ENCODE results near the gene ZDHHC20. TPM values are rescaled to one million over a fixed set of nuclear protein-coding genes. Genes with fewer than 3 reads are reported as not detected.
"Not testable (repeated sequence)": the region's sequence is repeated elsewhere in the genome, so short reads cannot be mapped to it uniquely, and the experiment has no call there.

The ZDHHC20 gene
- total RNA-seq, 3 donors from 2014 or later = 55.2 to 77.4 (median 74.4) TPM

DNA sequence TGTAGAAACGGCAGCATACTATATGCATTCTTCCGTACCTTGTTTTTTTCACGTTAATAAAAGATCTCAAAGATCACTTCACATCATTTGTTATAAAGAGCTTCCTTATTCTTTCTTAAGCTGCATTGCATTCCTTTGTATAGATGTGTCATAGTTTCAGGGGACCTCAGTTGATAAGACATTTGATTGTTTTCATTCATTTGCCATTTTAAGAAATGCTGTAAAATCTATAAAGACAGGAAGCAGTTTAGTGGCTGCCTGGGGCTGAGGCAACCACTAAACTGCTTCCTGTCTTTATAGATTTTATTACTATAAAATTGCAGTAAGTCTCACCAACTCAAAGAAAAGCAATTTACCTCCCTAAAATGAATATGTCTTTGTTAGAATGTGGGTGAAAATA is 59.4 kb downstream of the ZDHHC20 start:
- no peaks in the 10 kb centered on the region for H3K9me3 ChIP-seq
- TF ChIP-seq, protein P1, sequence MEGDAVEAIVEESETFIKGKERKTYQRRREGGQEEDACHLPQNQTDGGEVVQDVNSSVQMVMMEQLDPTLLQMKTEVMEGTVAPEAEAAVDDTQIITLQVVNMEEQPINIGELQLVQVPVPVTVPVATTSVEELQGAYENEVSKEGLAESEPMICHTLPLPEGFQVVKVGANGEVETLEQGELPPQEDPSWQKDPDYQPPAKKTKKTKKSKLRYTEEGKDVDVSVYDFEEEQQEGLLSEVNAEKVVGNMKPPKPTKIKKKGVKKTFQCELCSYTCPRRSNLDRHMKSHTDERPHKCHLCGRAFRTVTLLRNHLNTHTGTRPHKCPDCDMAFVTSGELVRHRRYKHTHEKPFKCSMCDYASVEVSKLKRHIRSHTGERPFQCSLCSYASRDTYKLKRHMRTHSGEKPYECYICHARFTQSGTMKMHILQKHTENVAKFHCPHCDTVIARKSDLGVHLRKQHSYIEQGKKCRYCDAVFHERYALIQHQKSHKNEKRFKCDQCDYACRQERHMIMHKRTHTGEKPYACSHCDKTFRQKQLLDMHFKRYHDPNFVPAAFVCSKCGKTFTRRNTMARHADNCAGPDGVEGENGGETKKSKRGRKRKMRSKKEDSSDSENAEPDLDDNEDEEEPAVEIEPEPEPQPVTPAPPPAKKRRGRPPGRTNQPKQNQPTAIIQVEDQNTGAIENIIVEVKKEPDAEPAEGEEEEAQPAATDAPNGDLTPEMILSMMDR (IDR thresholded peaks at IDR 0.05) = no peak
- no peak overlapping the region for H3K4me3 ChIP-seq
- H3K36me3 ChIP-seq (ENCODE audit: low read depth) = no peaks in the 10 kb centered on the region
- no peaks in the 10 kb centered on the region for H3K4me1 ChIP-seq (ENCODE audit: low read depth)
- intact Hi-C loops (cut with DNase I, micrococcal nuclease) = no loop called here
- ATAC-seq (no peak), DNase-seq (no peak)

DNA sequence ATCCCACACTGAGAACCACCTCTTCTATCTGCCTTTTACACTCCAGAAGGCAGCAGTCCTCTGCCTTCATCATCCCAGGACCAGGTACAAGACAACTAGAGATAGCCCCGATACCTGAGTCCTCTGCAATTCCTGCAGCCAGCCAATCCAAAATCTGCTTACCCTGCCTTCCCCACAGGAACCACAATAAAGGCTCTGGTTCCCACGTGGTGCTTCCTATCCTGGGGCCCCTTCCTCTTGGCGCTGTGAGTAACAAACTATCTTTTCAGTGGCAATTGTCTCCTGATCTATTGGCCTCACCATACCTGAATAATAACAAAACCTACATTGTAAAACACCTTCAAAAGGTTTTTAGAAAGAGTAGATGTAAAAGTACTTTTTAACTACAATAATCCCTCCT is 63.1 kb downstream of the ZDHHC20 start:
- no peaks in the 10 kb centered on the region for H3K36me3 ChIP-seq (ENCODE audit: low read depth)
- no peak for DNase-seq
- ATAC-seq = no peak
- H3K4me1 ChIP-seq (ENCODE audit: low read depth) = no peaks in the 10 kb centered on the region
- H3K4me3 ChIP-seq = no peak overlapping the region
- H3K9me3 ChIP-seq = no peaks in the 10 kb centered on the region
- TF ChIP-seq, protein P1 (IDR thresholded peaks at IDR 0.05) = no peak
- intact Hi-C loops (cut with DNase I, micrococcal nuclease) = no loop called here

DNA sequence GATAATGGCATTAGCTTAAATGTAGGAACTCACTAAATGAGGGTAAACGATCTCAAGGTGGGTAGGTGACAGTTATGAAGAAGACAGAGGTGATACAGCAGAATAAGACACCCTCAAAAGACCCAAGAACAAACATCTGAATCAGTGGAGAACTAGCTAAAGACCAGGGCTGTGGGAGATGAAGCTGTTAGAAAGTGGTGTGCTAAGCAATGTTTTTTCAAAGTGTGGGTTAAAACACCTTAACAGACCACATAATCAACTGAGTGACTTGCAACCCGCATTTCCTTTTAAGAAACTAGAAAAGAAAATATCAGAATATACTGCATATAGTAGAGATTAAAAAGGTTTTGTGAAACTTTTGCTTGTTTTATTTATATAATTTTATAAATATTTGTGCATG is 70.0 kb downstream of the ZDHHC20 start:
- ATAC-seq (no peak), DNase-seq (no peak)
- intact Hi-C loops (cut with DNase I, micrococcal nuclease) = no loop called here
- TF ChIP-seq, protein P1 (IDR thresholded peaks at IDR 0.05) = no peak
- no peaks in the 10 kb centered on the region for H3K9me3 ChIP-seq
- H3K4me3 ChIP-seq = no peak overlapping the region
- H3K36me3 ChIP-seq (ENCODE audit: low read depth) = no peaks in the 10 kb centered on the region
- no peaks in the 10 kb centered on the region for H3K4me1 ChIP-seq (ENCODE audit: low read depth)

DNA sequence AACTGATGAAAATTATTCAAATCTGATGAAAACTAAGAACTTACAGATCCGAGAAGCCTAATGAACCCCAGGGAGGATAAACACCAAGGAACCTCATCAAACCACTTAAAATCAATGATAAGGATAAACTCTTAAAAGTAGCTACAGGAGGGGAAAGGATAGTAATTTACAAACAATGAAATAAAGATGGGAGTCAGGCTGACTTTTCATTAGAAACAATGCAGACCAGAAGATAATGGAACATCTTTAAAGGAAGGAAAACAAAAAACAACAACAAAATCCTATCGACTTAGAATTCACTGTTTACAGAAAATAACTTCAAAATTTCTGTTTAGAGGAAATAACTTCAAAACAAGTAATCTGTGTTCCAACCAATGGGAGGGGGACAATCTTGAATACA is 73.4 kb downstream of the ZDHHC20 start:
- TF ChIP-seq, protein P1 (IDR thresholded peaks at IDR 0.05) = no peak
- DNase-seq (no peak), ATAC-seq (no peak)
- no peak overlapping the region for H3K4me3 ChIP-seq
- no peaks in the 10 kb centered on the region for H3K4me1 ChIP-seq (ENCODE audit: low read depth)
- H3K9me3 ChIP-seq = no peaks in the 10 kb centered on the region
- intact Hi-C loops (cut with DNase I, micrococcal nuclease) = no loop called here
- no peaks in the 10 kb centered on the region for H3K36me3 ChIP-seq (ENCODE audit: low read depth)

DNA sequence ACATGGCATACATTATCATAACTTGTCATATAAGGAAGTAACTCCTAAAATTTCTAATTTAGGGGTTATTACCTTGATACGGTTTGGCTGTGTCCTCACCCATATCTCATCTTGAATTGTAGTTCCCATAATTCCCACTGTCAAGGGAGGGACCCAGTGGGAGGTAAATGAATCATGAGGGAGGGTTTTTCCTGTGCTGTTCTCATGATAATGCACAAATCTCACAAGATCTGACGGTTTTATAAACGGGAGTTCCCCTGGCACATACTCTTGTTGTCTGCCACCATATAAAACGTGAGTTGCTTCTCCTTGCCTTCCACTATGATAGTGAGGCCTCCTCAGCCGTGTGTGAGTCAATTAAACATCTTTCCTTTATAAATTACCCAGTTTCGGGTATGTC is 76.0 kb downstream of the ZDHHC20 start:
- Histone ChIP-seq H3K9me3 (no peaks in the 10 kb centered on the region), H3K36me3 (ENCODE audit: low read depth) (no peaks in the 10 kb centered on the region), H3K4me1 (ENCODE audit: low read depth) (no peaks in the 10 kb centered on the region), H3K4me3 (no peak overlapping the region)
- DNase-seq = no peak
- intact Hi-C loops (cut with DNase I, micrococcal nuclease) = no loop called here
- no peak for ATAC-seq
- TF ChIP-seq, protein P1 (IDR thresholded peaks at IDR 0.05) = no peak

DNA sequence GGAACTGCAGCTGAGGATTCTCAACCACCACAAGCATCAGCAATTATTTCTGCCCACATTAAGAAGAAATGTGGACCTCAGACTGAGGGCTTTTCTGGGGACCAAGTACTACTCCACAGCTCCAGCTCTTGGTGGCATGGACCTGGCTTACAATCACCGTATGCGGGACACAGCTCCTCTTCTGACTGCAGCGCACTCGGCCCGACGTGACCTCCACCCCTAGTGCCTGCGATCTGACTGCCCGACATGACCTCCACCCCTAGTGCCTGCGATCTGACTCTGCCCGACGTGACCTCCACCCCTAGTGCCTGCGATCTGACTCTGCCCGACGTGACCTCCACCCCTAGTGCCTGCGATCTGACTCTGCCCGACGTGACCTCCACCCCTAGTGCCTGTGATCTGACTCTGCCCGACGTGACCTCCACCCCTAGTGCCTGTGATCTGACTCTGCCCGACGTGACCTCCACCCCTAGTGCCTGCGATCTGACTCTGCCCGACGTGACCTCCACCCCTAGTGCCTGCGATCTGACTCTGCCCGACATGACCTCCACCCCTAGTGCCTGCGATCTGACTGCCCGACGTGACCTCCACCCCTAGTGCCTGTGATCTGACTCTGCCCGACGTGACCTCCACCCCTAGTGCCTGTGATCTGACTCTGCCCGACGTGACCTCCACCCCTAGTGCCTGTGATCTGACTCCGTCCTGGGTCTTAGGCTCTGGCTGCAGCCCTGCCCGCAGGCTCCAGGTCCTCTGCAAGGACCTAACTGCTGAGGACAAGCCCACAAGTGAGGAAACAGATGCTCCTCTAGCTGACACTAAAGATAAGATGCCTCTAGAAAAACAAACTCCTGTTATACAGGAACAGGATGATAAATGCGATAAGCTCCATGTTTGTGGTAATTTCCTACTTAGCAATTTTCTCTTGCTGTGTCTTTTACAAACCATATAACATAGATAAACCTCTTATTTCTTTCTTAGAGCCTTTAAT is 81.8 kb downstream of the ZDHHC20 start:
- H3K4me3 ChIP-seq; H3K4me1 ChIP-seq (ENCODE audit: low read depth); DNase-seq; H3K9me3 ChIP-seq; intact Hi-C loops (cut with DNase I, micrococcal nuclease); ATAC-seq; H3K36me3 ChIP-seq (ENCODE audit: low read depth): not testable (repeated sequence)

All from mucosa of descending colon (tissue), 3 donors.